HG03025 (cell line): Measurements from ENCODE around the gene MED13.
"Not testable (repeated sequence)": the region's sequence is repeated elsewhere in the genome, so short reads cannot be mapped to it uniquely, and the experiment has no call there.

Source experiments
- ATAC-seq: cut with Tn5 transposase; IDR thresholded peaks from one replicate; pipeline ENCODE4 v1.9.1; 2021; ENCODE audit warnings: mild to moderate bottlenecking, moderate library complexity; ENCODE audit not compliant: unreplicated experiment, low FRiP score

MED13 gene

DNA sequence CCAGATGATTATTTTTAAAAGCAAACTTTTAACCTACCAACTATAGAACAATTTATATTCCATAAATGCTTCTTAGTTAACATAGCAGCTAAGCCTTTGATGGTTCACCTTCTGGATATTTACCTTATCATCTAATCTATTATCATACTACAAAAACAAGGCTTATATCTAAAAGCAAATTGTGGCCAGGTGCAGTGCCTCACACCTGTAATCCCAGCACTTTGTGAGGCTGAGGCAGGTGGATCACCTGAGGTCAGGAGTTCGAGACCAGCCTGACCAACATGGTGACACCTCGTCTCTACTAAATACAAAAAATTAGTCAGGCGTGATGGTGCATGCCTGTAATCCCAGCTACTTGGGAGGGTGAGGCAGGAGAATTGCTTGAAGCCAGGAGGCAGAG, 61.9 kb downstream of the MED13 start:
- ATAC-seq, result not testable (repeated sequence)

- ATAC-seq, result no peak
These were observed 64.0 kb downstream of the MED13 start for GRCh38 chr17:62001105-62001504.

DNA sequence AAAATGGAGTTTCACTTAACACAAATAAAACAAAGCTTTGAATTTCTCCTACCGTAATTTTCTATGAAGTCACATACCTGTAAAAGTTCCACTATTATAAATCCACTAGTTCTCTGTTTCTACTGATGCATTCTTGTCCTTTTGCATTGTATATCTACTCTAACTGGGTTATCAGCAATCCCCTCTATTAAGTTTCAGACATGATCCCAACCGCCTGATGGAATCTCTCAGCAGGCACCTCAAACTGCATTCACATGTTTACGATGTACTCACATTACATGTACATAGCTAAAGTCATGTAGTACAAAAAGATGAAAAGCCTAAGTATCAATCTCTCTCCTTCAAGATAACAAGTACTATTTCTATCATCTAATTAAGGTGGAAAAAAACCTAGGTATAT, 64.9 kb downstream of the MED13 start:
- no peak for ATAC-seq

- not testable (repeated sequence) for ATAC-seq
These were observed 66.5 kb downstream of the MED13 start for GRCh38 chr17:61998534-61998933.

GRCh38 chr17:61997664-61998063, 67.4 kb downstream of the MED13 start:
- no peak for ATAC-seq

DNA sequence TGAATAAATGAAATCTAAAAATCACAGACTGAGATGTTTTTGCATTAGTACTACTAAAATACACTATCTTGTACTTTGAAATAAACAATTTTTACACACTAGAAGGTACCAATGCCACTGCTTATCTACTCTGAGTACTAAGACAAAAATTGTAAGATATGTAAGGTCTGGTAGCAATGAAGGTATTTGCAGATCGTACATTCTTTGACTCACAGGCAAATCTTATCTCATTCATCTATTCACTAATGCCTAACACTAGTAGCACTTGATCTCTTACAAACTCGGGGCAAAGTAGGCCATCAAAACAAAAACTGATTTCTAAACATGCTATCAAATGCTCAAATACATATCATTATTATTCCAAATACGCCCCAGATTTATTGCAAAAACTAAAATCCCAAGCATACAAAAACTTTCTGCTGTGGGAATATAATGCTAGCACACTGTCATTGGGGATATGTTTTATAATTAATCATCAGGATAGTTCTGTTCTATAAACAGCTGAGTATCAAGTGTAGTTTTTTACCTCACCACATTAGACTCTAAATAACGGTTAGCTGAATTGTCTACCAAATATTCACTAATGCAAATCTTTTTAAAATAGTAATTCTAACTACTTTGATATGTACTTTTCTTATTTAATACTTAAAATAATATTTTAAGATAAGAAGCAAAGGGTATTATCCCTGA, 68.0 kb downstream of the MED13 start:
- no peak for ATAC-seq

- no peak for ATAC-seq
These were observed 75.6 kb downstream of the MED13 start for GRCh38 chr17:61989509-61989908.

DNA sequence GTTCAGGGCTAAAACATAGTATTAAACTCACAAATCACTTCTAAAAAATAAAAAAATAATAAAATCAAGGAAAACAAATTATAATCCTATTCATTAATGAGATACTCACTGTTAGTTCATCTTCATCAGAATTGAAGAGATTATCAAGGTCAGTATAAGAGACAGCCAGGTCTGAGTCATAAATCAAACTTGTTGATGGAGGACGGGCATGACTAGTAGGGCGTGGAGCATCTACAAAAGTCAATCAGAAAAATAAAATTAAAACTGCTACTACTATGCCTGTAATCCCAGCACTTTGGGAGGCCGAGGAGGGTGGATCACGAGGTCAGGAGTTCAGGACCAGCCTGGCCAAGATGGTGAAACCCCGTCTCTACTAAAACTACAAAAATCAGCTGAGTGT, 78.2 kb downstream of the MED13 start:
- no peak for ATAC-seq

DNA sequence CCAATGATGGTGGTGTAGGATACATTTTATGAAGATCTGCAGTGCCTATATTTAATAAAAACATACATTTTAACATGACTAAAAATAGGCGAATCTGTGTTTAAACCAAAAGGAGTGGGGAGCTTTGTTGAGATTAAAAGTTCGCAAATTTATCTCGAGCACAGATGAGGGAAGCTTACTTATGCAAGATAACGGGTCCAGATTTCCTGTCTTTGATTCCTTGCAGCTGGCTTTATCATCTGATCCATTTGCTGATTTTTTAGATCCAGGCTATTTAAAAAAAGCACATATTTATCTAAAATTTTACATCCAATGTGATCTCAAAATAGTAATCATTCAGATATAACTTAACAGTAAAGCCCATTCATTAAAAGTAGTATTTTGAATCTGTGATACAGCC, 80.3 kb downstream of the MED13 start:
- no peak for ATAC-seq

DNA sequence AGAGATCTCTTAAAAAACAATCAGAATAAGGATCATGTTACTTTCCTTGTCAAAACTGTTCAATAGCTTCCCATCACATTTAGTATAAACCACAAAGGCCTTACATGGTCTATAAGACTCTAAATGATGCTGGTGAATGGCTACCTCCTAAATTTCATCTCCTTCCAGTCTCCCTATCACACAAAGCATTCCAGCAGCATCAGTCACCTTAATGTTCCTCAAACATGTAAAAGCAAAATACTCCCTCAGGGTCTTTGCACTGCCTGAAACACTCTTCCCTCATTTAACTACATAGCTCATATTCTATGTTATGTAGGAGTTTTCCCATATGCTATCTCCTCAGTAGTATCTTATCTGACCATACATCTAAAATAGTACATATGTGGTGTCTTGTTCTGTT, 83.8 kb downstream of the MED13 start:
- ATAC-seq, result no peak

DNA sequence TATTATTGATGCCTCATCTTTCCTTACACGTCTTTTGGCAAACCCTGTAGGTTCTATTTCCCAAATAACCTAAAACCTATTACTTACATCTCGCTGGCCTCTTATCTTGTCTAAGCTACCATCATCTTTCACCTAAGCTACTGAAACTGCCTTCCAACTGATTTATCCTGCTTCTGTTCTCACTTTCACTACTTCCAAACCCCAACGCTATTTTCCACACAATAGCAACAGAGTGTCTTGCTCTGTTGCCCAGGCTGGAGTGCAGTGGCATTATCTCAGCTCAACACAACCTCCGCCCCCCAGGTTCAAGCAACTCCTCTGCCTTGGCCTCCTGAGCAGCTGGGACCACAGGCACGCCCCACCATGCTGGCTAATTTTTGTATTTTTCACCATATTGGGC, 84.5 kb downstream of the MED13 start:
- ATAC-seq, result no peak

DNA sequence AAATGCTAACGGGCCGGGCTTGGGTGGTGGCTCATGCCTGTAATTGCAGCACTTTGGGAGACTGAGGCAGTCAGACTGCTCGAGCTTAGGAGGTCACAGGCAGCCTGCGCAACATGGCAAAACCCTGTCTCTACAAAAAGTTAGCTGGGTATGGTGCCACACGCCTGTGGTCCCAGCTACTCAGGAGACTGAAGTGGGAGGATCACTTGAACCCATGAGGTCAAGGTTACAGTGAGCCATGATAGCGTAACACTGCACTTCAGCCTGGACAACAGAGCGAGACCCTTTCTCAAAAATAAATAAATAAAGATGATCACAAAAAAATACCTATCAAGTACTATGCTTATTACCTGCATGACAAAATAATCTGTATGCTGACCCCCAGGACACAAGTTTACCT, 91.0 kb downstream of the MED13 start:
- ATAC-seq, result no peak

DNA sequence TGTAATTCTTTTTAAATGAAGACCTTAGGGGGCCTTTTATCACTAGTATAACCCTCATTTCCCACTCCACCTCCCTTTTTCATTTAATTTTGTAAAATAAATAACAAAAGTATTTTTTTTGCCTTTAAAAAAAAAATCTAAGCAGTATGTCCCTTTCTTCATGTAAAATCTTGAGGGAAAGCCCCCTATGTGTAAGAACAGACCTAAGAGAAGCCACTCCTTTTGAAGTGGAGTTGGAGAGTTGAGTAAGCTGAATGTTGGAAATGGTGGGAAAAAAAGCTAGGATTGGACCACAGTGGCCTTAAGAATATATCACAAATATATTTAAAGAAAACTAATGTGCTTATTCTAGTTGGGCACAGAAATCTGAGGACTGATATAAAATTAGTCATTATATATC, 92.8 kb downstream of the MED13 start:
- no peak for ATAC-seq

DNA sequence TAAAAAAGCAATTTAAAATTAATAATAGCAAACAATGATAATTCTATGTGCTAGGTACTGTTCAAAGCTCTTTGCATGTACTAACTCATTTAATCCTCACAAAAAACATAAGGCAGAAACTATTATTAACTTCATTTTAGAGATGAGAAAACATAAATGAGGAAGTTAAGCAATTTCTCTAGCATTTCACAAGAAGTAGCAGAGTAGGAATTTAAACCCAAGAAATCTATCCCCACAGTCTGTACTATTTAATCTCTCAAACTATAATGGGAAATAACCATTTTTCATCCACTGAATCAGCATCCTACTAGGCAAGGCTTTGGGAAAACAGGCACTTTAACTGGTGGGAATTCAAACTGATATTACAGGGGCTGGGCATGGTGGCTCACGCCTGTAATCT, 95.0 kb downstream of the MED13 start:
- ATAC-seq, result no peak

DNA sequence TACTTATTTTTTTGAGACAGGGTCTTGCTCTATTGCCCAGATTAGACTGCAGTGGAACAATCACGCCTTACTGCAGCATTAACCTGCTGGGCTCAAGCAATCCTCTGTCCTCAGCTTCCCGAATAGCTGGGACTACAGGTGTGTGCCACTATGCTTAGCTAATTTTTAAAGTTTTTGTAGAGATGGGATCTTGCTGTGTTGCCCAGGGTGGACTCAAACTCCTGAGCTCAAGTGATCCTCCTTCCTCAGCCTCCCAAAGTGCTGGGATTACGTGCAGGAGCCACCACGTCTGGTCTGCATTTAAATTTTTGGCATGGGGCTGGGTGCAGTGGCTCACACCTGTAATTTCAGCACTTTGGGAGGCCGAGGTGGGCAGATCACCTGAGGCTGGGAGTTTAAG, 96.3 kb downstream of the MED13 start:
- no peak for ATAC-seq

- ATAC-seq, result no peak
These were observed 97.3 kb downstream of the MED13 start for GRCh38 chr17:61967729-61968128.

GRCh38 chr17:61966191-61966590, 98.9 kb downstream of the MED13 start:
- no peak for ATAC-seq

GRCh38 chr17:61955619-61956018, 109.5 kb downstream of the MED13 start:
- ATAC-seq, result no peak

DNA sequence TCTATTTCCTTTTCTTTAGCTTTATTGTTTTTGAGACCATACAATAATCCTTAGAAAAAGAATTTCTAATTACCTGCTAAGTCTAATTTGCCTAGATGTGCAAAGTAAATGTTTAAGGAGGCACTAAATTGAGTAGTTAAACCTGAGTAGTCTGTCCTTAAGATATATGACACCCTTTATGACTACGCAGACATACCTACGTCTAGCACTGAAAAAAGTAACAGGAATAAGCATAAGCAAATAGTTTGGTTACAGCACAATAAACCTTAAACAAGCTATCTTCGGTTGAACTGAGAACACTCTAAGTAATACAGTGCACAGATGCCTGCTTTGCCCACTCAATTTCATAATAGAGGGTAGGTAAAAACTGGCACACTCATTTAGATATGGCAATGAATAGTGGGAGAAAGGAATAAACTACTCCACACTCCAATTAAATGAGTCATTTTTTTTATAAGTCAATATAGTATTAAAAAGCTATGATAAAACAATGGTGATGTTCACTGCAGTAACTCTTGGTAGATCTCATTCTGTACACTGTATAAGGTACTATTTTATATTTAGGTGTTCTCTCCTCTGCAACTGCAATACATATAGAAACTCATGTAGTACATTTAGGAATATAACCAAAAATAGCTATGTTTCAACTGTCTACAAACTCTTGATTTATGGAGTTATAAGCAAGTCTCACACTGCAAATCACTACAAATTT, 117.6 kb downstream of the MED13 start:
- no peak for ATAC-seq

- ATAC-seq, result no peak
These were observed 118.7 kb downstream of the MED13 start for GRCh38 chr17:61946359-61946758.

GRCh38 chr17:61943117-61943516, 122.0 kb downstream of the MED13 start:
- no peak for ATAC-seq

GRCh38 chr17:61942085-61942484, 123.0 kb downstream of the MED13 start:
- no peak for ATAC-seq
